PC-9 (cell line): ENCODE data around the gene GMEB2. TPM values are rescaled to one million over a fixed set of nuclear protein-coding genes. Genes with fewer than 3 reads are reported as not detected.

Experiments used
- BruUV-seq: library from RNA; stranded (reverse); fragments of 400-500 nt; replicated peaks from 2 replicates; lab custom pipeline; 2021; lab: Mats Ljungman, UMichigan
- CTCF ChIA-PET: fragments of 300-600 bp; sonication (Branson Sonifier 250); formaldehyde crosslinking; loops from one replicate; lab custom pipeline; 2022; ENCODE audit warnings: antibody characterized with exemption; lab: Charles Lee
- POLR2A ChIA-PET: fragments of 300-600 bp; sonication (Branson Sonifier 250); formaldehyde crosslinking; loops from one replicate; lab custom pipeline; 2022; ENCODE audit warnings: antibody characterized with exemption; ENCODE audit not compliant: unreplicated experiment; lab: Charles Lee
- DNase-seq, 2 experiments: peaks; one replicate each; pipeline versions ENCODE4 v3.0.0 to v3.0.0-alpha.2; 2015 to 2022; ENCODE audit warnings: mixed read lengths in 1 of 2
- H2AFZ ChIP-seq: fragments of 200-600 bp; sonication (generic); 2 replicates; pipeline ENCODE4 v1.8.1; 2017; ENCODE audit warnings: antibody characterized with exemption
- H3F3A ChIP-seq: fragments of 200-600 bp; sonication (generic); 2 replicates; pipeline ENCODE4 v1.8.1; 2017; ENCODE audit warnings: antibody characterized with exemption, mild to moderate bottlenecking, low read depth; ENCODE audit not compliant: insufficient read depth
- H3K27ac ChIP-seq: fragments of 200-600 bp; sonication (generic); 2 replicates; pipeline ENCODE4 v1.6.1; 2016; ENCODE audit warnings: mixed run types
- H3K27me3 ChIP-seq: fragments of 200-600 bp; sonication (generic); 2 replicates; pipeline ENCODE4 v1.6.1; 2016; ENCODE audit warnings: low read depth, mixed run types; ENCODE audit not compliant: insufficient read depth
- H3K36me3 ChIP-seq: fragments of 200-600 bp; sonication (generic); 2 replicates; pipeline ENCODE4 v1.6.1; 2016; ENCODE audit warnings: low read depth, mixed run types
- H3K4me1 ChIP-seq: fragments of 200-600 bp; sonication (generic); replicated peaks from 2 replicates; pipeline ENCODE4 v1.6.1; 2016; ENCODE audit warnings: mixed run types; ENCODE audit not compliant: insufficient read depth
- H3K4me2 ChIP-seq: fragments of 200-600 bp; sonication (generic); 2 replicates; pipeline ENCODE4 v1.6.1; 2017; ENCODE audit warnings: mixed run types
- H3K4me3 ChIP-seq: fragments of 200-600 bp; sonication (generic); 2 replicates; pipeline ENCODE4 v1.6.1; 2016; ENCODE audit warnings: mixed run types
- H3K79me2 ChIP-seq: fragments of 200-600 bp; sonication (generic); 2 replicates; pipeline ENCODE4 v1.6.1; 2017; ENCODE audit warnings: low read depth, mixed run types
- H3K9me2 ChIP-seq: fragments of 200-600 bp; sonication (generic); 2 replicates; pipeline ENCODE4 v1.8.1; 2017; ENCODE audit warnings: mild to moderate bottlenecking; ENCODE audit not compliant: insufficient read depth
- H3K9me3 ChIP-seq: fragments of 200-600 bp; sonication (generic); 2 replicates; pipeline ENCODE4 v1.8.1; 2016; ENCODE audit warnings: low read depth; ENCODE audit not compliant: insufficient read depth
- H4K20me1 ChIP-seq: fragments of 200-600 bp; sonication (generic); 2 replicates; pipeline ENCODE4 v1.8.1; 2017; ENCODE audit not compliant: insufficient read depth
- EZH2 ChIP-seq: fragments of 200-600 bp; sonication (generic); IDR thresholded peaks from 2 replicates; pipeline ENCODE4 v1.8.0; 2017; ENCODE audit warnings: antibody characterized with exemption, low read depth
- intact Hi-C: fragments of 100-400 bp; cut with micrococcal nuclease; formaldehyde crosslinking; loops from one replicate; pipeline ENCODE4 v1.10.0; 2022; ENCODE audit not compliant: unreplicated experiment
- total RNA-seq: library from RNA; stranded (reverse); gene quantifications from 2 replicates; pipeline ENCODE4 v1.2.3, GENCODE V29; 2021
- TF ChIP-seq, protein P1 (sequence below): fragments of 200-600 bp; sonication (generic); conservative IDR thresholded peaks from 2 replicates; pipeline ENCODE4 v1.6.1; 2017; ENCODE audit warnings: mixed run types, antibody characterized with exemption, mild to moderate bottlenecking, moderate library complexity

Gene GMEB2
- total RNA-seq, 1 experiment from 2014 or later, result 19.3 TPM

DNA sequence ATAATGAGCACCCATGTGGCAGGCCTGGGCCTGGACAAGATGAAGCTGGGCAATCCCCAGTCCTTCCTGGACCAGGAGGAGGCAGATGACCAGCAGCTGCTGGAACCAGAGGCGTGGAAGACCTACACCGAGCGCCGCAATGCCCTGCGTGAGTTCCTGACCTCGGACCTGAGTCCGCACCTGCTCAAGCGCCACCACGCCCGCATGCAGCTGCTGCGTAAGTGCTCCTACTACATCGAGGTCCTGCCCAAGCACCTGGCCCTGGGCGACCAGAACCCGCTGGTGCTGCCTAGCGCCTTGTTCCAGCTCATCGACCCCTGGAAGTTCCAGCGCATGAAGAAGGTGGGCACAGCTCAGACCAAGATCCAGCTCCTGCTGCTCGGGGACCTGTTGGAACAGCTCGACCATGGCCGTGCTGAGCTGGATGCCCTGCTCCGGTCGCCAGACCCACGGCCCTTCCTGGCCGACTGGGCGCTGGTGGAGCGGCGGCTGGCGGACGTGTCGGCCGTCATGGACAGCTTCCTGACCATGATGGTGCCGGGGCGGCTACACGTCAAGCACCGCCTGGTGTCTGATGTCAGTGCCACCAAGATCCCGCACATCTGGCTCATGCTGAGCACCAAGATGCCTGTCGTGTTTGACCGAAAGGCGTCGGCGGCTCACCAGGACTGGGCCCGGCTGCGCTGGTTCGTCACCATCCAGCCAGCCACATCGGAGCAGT lies 71.1 kb downstream of the GMEB2 start:
- BruUV-seq, result no TSS peak
- ChIA-PET POLR2A (interaction anchor here (0.6 to 0.7 kb wide), 3 partner anchors 10 to 195 kb away, joined by 3 to 4 read pairs (median 3); no protein-coding TSS in a partner anchor), CTCF (no interaction called here)
- Histone ChIP-seq H3K9me2 (no peaks in the 10 kb centered on the region), H3K27me3 (no peaks in the 10 kb centered on the region), H3K79me2 (no peaks in the 10 kb centered on the region), H4K20me1 (no peaks in the 10 kb centered on the region), H3K4me2 (no peak overlapping the region), H3K4me1 (peaks cover 15% of the 10 kb centered on the region), H3K27ac (no peak overlapping the region), H2AFZ (no peak overlapping the region), H3K36me3 (no peaks in the 10 kb centered on the region), H3K4me3 (no peak overlapping the region), H3F3A (peaks cover 26% of the 10 kb centered on the region), H3K9me3 (no peaks in the 10 kb centered on the region)
- no peak for DNase-seq
- no peak for TF ChIP-seq EZH2
- TF ChIP-seq, protein P1, sequence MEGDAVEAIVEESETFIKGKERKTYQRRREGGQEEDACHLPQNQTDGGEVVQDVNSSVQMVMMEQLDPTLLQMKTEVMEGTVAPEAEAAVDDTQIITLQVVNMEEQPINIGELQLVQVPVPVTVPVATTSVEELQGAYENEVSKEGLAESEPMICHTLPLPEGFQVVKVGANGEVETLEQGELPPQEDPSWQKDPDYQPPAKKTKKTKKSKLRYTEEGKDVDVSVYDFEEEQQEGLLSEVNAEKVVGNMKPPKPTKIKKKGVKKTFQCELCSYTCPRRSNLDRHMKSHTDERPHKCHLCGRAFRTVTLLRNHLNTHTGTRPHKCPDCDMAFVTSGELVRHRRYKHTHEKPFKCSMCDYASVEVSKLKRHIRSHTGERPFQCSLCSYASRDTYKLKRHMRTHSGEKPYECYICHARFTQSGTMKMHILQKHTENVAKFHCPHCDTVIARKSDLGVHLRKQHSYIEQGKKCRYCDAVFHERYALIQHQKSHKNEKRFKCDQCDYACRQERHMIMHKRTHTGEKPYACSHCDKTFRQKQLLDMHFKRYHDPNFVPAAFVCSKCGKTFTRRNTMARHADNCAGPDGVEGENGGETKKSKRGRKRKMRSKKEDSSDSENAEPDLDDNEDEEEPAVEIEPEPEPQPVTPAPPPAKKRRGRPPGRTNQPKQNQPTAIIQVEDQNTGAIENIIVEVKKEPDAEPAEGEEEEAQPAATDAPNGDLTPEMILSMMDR, result no peak
- intact Hi-C loops, result no loop called here

DNA sequence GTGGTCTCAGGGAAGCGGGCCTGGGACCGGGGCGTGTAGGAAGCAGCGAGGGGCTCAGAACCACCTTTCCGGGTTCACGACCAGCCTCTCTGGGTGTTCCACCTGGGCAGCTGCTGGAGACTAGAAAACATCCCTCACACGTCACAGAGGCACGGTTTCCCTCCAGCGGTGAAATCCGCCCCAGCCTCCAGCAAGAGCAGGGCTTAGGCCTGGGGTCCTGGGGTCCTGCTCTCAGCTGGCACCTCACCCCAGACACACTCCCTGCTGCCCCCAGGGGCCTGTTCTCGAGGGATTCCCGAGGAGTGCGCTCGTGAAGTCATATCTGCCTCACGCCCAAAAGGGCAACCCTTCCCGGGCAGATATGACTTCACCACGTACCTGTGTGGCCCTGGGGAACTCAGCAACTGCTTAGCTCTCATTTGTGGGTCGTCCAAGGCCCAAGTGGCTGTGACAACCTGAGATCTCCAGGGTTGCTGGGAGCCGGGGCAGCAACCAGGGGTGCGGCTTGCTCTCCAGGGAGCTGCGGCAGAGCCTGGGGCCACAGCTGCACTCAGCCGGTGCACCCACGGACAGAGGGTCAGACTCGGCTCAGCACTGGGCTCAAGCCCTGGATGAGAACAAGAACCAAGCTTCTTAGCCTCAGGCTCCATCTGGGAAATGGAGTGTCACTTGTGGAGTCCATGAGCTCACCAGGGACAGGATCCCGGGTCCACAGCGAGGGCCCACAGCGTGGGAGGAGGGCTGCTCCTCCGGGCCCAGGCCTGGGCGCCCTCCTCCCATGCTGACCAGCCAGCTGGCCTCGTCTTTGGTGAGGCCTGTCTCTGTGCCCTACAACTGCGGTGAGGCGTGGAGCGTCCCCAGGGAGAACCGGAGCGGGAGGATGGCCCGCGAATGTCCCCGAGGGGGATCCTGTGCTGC lies 72.3 kb downstream of the GMEB2 start:
- ChIA-PET POLR2A (interaction anchor here (0.6 kb wide), 2 partner anchors 37 to 399 kb away, joined by 3 read pairs; no protein-coding TSS in a partner anchor), CTCF (interaction anchor here (0.6 kb wide), 1 partner anchor 20 kb away, joined by 3 read pairs; no protein-coding TSS in a partner anchor)
- intact Hi-C loops, result loop anchor here (5.0 kb wide), 1 partner anchor 88 kb away; no protein-coding TSS in a partner anchor
- no peaks in the 10 kb centered on the region for H3K9me3 ChIP-seq
- peak overlapping the region; percentile 81; the same call in 1 of the 2 replicates for H3K4me3 ChIP-seq
- H2AFZ ChIP-seq, result no peak overlapping the region
- no peak for DNase-seq
- no peaks in the 10 kb centered on the region for H3K9me2 ChIP-seq
- peaks cover 26% of the 10 kb centered on the region for H3F3A ChIP-seq
- H3K79me2 ChIP-seq, result no peaks in the 10 kb centered on the region
- H3K4me2 ChIP-seq, result peak overlapping the region; percentile 84
- no peaks in the 10 kb centered on the region for H3K36me3 ChIP-seq
- peaks cover 15% of the 10 kb centered on the region for H3K4me1 ChIP-seq
- no peak overlapping the region for H3K27ac ChIP-seq
- TSS peak; percentile 46 for BruUV-seq
- H4K20me1 ChIP-seq, result no peaks in the 10 kb centered on the region
- no peaks in the 10 kb centered on the region for H3K27me3 ChIP-seq
- no peak for TF ChIP-seq EZH2
- TF ChIP-seq, protein P1, result no peak

DNA sequence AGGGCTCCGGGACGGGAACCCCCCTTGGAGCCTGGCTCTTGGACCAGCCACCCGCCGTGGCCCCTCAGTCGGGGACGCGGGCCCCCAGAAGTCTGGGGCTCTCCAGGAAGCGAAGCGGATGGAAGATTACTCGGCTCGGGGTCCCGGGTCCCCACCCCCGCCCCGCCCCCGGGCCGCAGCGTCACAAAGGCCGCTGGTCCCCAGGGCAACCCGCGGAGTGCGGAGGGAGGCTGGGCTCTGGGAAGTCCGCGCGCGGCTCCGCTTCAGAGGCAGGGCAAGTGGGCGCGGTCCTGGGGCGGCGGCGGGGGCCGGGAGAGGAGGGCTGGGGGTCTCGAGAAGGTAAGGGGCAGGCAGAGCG lies 73.0 kb downstream of the GMEB2 start, which contains the start of gene FNDC11:
Gene FNDC11, plus strand, starts transcription at position 227 of the 358 bp plus-strand sequence. CDS start 1,505 bp downstream, outside the sequence.
- peak within 1 kb of the TSS; percentile 98 for H2AFZ ChIP-seq
- BruUV-seq, result no TSS peak
- peak within 1 kb of the TSS; percentile 81 for H3K4me3 ChIP-seq
- no peaks in the 10 kb centered on the region for H3K9me2 ChIP-seq
- peak within 1 kb of the TSS; percentile 79 for H3K27ac ChIP-seq
- H4K20me1 ChIP-seq, result no peaks in the 10 kb centered on the region
- intact Hi-C loops, result loop anchor here (1.0 to 5.0 kb wide), 3 partner anchors 16 to 88 kb away; partner anchors contain the start of gene PPDPF
- no peak for TF ChIP-seq EZH2
- TF ChIP-seq, protein P1, result no peak
- no peaks in the 10 kb centered on the region for H3K79me2 ChIP-seq
- POLR2A ChIA-PET, result interaction anchor here (0.6 kb wide), 1 partner anchor 400 kb away, joined by 3 read pairs; no protein-coding TSS in a partner anchor
- CTCF ChIA-PET, result no interaction called here
- H3K36me3 ChIP-seq, result no peaks in the 10 kb centered on the region
- no peaks in the 10 kb centered on the region for H3K27me3 ChIP-seq
- peaks cover 26% of the 10 kb centered on the region for H3F3A ChIP-seq
- peak within 1 kb of the TSS; percentile 84 for H3K4me2 ChIP-seq
- H3K9me3 ChIP-seq, result no peaks in the 10 kb centered on the region
- peaks cover 15% of the 10 kb centered on the region for H3K4me1 ChIP-seq
- peak in 1 of 2 experiments; percentile 77 for DNase-seq
